Right cardiac atrium (tissue), 5 donors: ENCODE measurements around the gene RTP1. TPM values are rescaled to one million over a fixed set of nuclear protein-coding genes. Genes with fewer than 3 reads are reported as not detected.
"Not testable (repeated sequence)": the region's sequence is repeated elsewhere in the genome, so short reads cannot be mapped to it uniquely, and the experiment has no call there.

Experiments
- ATAC-seq, 2 donors: fragments of 200-7000 bp; cut with Tn5 transposase; one replicate each; pipeline versions ENCODE4 v1.8.0 to v1.9.1; 2020; ENCODE audit warnings: moderate library complexity in 2 of 2, mild to moderate bottlenecking in 1 of 2
- DNase-seq, 3 donors: peaks; one replicate each; pipeline ENCODE4 v3.0.0-alpha.2; 2020
- H3K27ac ChIP-seq: one replicate; pipeline ENCODE4 v1.5.1; 2013; ENCODE audit warnings: mild to moderate bottlenecking, low read length, control low read depth, moderate library complexity
- H3K27me3 ChIP-seq: one replicate; pipeline ENCODE4 v1.6.1; 2013; ENCODE audit not compliant: control insufficient read depth, insufficient read depth
- H3K4me1 ChIP-seq: one replicate; pipeline ENCODE4 v1.6.1; 2013; ENCODE audit warnings: low read length; ENCODE audit not compliant: control insufficient read depth, insufficient read depth
- H3K4me3 ChIP-seq: one replicate; pipeline ENCODE4 v1.5.1; 2013; ENCODE audit warnings: low read length, control low read depth
- H3K9me3 ChIP-seq: one replicate; pipeline ENCODE4 v1.6.1; 2013; ENCODE audit warnings: low read length; ENCODE audit not compliant: control insufficient read depth
- WGBS: extraction: QIAGEN DNeasy Blood & Tissue Kit; methylation state at CpG from one replicate; pipeline ENCODE4 v1.1.7; 2013; 5-methylcytosine and 5-hydroxymethylcytosine counted together
- intact Hi-C, 4 donors: fragments of 100-400 bp; cut with DNase I; formaldehyde crosslinking; loops; one replicate each; pipeline versions ENCODE4 v1.11.0 to v1.14.0; 2022 to 2023
- polyA plus RNA-seq: library from polyadenylated mRNA; stranded (reverse); fragments of 200-250 nt; gene quantifications from one replicate; pipeline ENCODE4 v1.2.3, GENCODE V29; 2013
- total RNA-seq, 4 donors: library from RNA; stranded (reverse); fragmentation: NEBNext Ultra II Directional; extraction: Animal tissue kit (Norgen Biotek cat#: 25700); gene quantifications; one replicate each; pipeline ENCODE4 v1.2.1, GENCODE V29; 2021
- donor health status: healthy with polysubstance abuse.
- donor health status: DM: no; HTN: yes; CAD: no.
- donor health status: DM: no; HTN: no; CAD: no.
- donor health status: DM: no; HTN: yes; CAD: no; lungs with severe emphysema.
- donor health status: DM: yes; HTN: yes; CAD: no.

The RTP1 gene
- total and polyA plus RNA-seq, 5 donors, result not detected

- Histone ChIP-seq H3K27me3 (no peaks in the 10 kb centered on the region), H3K27ac (no peak overlapping the region), H3K9me3 (no peaks in the 10 kb centered on the region), H3K4me1 (peaks cover 7% of the 10 kb centered on the region), H3K4me3 (no peak overlapping the region)
- DNase-seq (no peak), ATAC-seq (no peak)
- WGBS, result 75% methylated on average over 1 of the region's 1 CpG
- intact Hi-C loops, result no loop called here
Measured at GRCh38 chr3:187213616-187214015, 16.3 kb downstream of the RTP1 start.

DNA sequence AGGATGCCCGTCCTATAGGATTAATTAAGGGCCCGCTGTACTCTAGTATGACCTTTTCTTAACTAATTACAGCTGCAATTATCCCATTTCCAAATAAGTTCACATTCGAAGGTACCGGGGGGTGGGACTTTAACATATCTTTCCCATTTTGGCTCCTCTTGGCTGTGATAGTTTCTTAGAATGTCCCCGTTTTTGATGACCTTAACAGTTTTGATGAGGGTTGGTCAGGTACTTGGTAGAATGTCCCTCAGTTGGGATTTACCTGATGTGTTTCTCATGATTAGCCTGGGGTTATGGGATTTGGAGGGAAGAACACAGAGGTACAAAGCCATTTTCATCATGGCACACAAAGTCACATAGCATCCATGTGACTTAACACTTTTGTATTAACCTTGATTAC is 18.2 kb downstream of the RTP1 start:
- 94% methylated on average over 5 of the region's 5 CpGs for WGBS
- H3K9me3 ChIP-seq, result no peaks in the 10 kb centered on the region
- peaks cover 7% of the 10 kb centered on the region for H3K4me1 ChIP-seq
- intact Hi-C loops, result no loop called here
- H3K4me3 ChIP-seq, result no peak overlapping the region
- H3K27ac ChIP-seq, result no peak overlapping the region
- no peaks in the 10 kb centered on the region for H3K27me3 ChIP-seq
- DNase-seq (no peak), ATAC-seq (no peak)

- Histone ChIP-seq H3K27ac (no peak overlapping the region), H3K4me3 (no peak overlapping the region), H3K27me3 (no peaks in the 10 kb centered on the region), H3K4me1 (no peaks in the 10 kb centered on the region), H3K9me3 (no peaks in the 10 kb centered on the region)
- 72% methylated on average over 4 of the region's 4 CpGs for WGBS
- intact Hi-C loops, result loop anchor here (5.0 kb wide), 3 partner anchors 74 to 460 kb away; no protein-coding TSS in a partner anchor
- no peak for DNase-seq
- no peak for ATAC-seq
Measured at GRCh38 chr3:187222801-187223200, 25.5 kb downstream of the RTP1 start.

DNA sequence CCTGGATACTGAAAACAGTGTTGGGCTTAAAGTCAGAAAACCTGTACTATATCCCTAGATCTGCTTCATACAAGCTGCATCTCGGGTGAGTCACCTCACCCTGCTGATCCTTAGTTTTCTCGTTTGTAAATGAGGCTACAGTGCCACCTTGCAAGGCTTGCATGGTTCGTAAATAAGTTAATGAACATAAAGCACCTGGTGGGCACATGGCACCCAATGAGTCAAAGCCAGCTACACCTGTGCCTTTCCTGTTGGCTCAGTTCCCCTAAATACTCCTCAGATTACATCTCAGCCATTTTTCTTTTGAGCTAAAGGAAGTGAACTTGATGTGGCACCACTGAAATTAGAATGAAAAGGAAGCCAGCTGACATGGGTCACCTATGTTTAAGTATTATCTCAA is 26.5 kb downstream of the RTP1 start:
- intact Hi-C loops, result loop anchor here (5.0 kb wide), 3 partner anchors 74 to 459 kb away; no protein-coding TSS in a partner anchor

GRCh38 chr3:187227658-187228258 is 30.5 kb downstream of the RTP1 start:
- no peak for ATAC-seq
- DNase-seq, result no peak
- H3K9me3 ChIP-seq, result no peaks in the 10 kb centered on the region
- WGBS, result 92% methylated on average over 7 of the region's 7 CpGs
- no peaks in the 10 kb centered on the region for H3K27me3 ChIP-seq
- intact Hi-C loops, result no loop called here
- H3K27ac ChIP-seq, result no peak overlapping the region
- no peak overlapping the region for H3K4me3 ChIP-seq
- no peaks in the 10 kb centered on the region for H3K4me1 ChIP-seq

More for the DNA sequence above, 26.5 kb downstream of the RTP1 start:
- no peak for ATAC-seq
- Histone ChIP-seq H3K9me3 (no peaks in the 10 kb centered on the region), H3K4me3 (no peak overlapping the region), H3K27me3 (no peaks in the 10 kb centered on the region), H3K4me1 (no peaks in the 10 kb centered on the region), H3K27ac (no peak overlapping the region)
- WGBS, result 82% methylated on average over 3 of the region's 3 CpGs
- no peak for DNase-seq

- WGBS, result 88% methylated on average over 2 of the region's 2 CpGs
- intact Hi-C loops, result no loop called here
- DNase-seq (no peak), ATAC-seq (no peak)
- H3K27me3 ChIP-seq, result no peaks in the 10 kb centered on the region
- H3K4me1 ChIP-seq, result no peaks in the 10 kb centered on the region
- no peaks in the 10 kb centered on the region for H3K9me3 ChIP-seq
- no peak overlapping the region for H3K27ac ChIP-seq
- H3K4me3 ChIP-seq, result no peak overlapping the region
Measured at GRCh38 chr3:187228740-187229139, 31.5 kb downstream of the RTP1 start.

DNA sequence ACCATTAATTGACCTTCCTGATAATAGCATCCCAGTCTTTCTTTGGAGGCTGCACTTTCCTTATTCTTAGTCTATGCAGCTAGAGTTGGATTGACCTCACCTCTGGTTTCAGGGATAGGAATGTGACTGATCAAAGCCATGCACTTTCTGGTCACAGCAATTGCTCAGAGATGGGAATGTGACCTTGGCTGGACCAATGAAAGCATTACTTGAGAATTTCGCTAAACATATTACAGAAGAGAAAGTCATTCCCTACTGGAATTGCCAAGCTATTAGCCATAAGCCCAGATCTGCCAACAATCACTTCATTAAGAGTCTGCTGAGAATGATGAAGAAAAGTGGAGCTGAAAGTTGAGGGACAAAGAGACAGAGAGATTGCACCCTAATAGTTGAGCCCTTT is 32.7 kb downstream of the RTP1 start:
- Histone ChIP-seq H3K27ac (no peak overlapping the region), H3K27me3 (no peaks in the 10 kb centered on the region), H3K9me3 (no peaks in the 10 kb centered on the region), H3K4me3 (no peak overlapping the region), H3K4me1 (no peaks in the 10 kb centered on the region)
- DNase-seq (no peak), ATAC-seq (no peak)
- 95% methylated on average over 1 of the region's 1 CpG for whole genome bisulfite sequencing
- intact Hi-C loops, result loop anchor here in 1 of 4 donors (5.0 kb wide), 1 partner anchor 77 kb away; no protein-coding TSS in a partner anchor

DNA sequence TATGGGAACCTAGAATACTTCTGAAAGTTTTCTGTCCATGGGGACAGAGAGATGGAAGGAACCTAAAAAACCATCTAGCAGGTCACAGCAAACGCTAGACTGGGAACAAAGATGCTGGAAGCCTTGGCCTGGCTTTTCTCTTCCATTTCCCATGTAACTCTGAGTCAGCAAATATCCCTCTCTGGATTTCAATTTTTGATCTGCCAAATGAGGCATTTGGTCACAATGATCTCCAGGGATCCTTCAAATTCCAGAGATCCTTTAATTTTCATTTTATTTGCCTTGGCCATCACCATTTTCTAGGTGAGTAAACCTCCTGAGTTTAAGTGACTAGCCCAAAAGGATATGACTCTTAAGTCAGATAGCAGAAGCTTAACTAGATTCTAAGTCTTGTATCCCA is 39.7 kb downstream of the RTP1 start:
- H3K4me1 ChIP-seq, result no peaks in the 10 kb centered on the region
- H3K27ac ChIP-seq, result no peak overlapping the region
- 86% methylated on average over 1 of the region's 1 CpG for WGBS
- ATAC-seq (no peak), DNase-seq (no peak)
- H3K27me3 ChIP-seq, result no peaks in the 10 kb centered on the region
- no peaks in the 10 kb centered on the region for H3K9me3 ChIP-seq
- intact Hi-C loops, result no loop called here
- H3K4me3 ChIP-seq, result no peak overlapping the region

GRCh38 chr3:187237741-187238140 is 40.5 kb downstream of the RTP1 start:
- Histone ChIP-seq H3K27me3 (no peaks in the 10 kb centered on the region), H3K27ac (no peak overlapping the region), H3K9me3 (no peaks in the 10 kb centered on the region), H3K4me1 (no peaks in the 10 kb centered on the region), H3K4me3 (no peak overlapping the region)
- intact Hi-C loops, result no loop called here
- no peak for ATAC-seq
- DNase-seq, result no peak

- H3K9me3 ChIP-seq, result no peaks in the 10 kb centered on the region
- no peaks in the 10 kb centered on the region for H3K4me1 ChIP-seq
- H3K27ac ChIP-seq, result no peak overlapping the region
- H3K27me3 ChIP-seq, result no peaks in the 10 kb centered on the region
- intact Hi-C loops, result no loop called here
- ATAC-seq, result no peak
- WGBS, result 91% methylated on average over 1 of the region's 1 CpG
- H3K4me3 ChIP-seq, result no peak overlapping the region
- no peak for DNase-seq
Measured at GRCh38 chr3:187238239-187238638, 41.0 kb downstream of the RTP1 start.

DNA sequence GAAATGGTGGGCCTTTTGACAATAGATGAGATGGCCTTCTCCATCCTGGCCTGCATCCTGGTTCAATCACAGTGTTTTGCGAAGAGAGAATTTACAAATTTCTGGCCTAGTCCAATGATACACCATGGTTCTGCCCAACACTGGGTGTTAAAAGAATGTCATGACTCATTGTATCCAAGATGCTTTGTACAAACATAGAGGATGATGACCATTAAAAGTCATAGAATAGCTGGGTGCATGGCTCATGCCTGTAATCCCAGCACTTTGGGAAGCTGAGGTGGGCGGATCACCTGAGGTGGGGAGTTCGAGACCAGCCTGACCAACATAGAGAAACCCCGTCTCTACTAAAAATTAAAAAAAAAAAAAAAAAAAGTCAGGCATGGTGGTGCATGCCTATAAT is 41.5 kb downstream of the RTP1 start:
- H3K27me3 ChIP-seq, H3K9me3 ChIP-seq, H3K4me3 ChIP-seq, ATAC-seq, intact Hi-C loops, H3K4me1 ChIP-seq, DNase-seq, H3K27ac ChIP-seq: not testable (repeated sequence)
- WGBS, result 98% methylated on average over 4 of the region's 4 CpGs

- WGBS, result 83% methylated on average over 5 of the region's 5 CpGs
- no peak for ATAC-seq
- intact Hi-C loops, result no loop called here
Measured at GRCh38 chr3:187242435-187242834, 45.1 kb downstream of the RTP1 start.

More at GRCh38 chr3:187242435-187242834, 45.1 kb downstream of the RTP1 start:
- no peak for DNase-seq
- Histone ChIP-seq H3K27me3 (no peaks in the 10 kb centered on the region), H3K4me1 (no peaks in the 10 kb centered on the region), H3K9me3 (no peaks in the 10 kb centered on the region), H3K27ac (no peak overlapping the region), H3K4me3 (no peak overlapping the region)
